ENCODE data around the gene USF3.

The USF3 gene

GRCh38 chr3:113696658-113697499 lies 437 bp upstream of the USF3 start:
- DNase-seq (ENCODE audit: low spot score), result peak; percentile 99

- no peak for DNase-seq (ENCODE audit: low spot score)
Measured at GRCh38 chr3:113695431-113695785, 1.0 kb downstream of the USF3 start.

- DNase-seq (ENCODE audit: low spot score), result no peak
Measured at GRCh38 chr3:113690482-113690881, 6.0 kb downstream of the USF3 start.

- no peak for DNase-seq (ENCODE audit: low spot score)
Measured at GRCh38 chr3:113685956-113686721, 10.3 kb downstream of the USF3 start.

- no peak for DNase-seq (ENCODE audit: low spot score)
Measured at GRCh38 chr3:113685124-113685523, 11.3 kb downstream of the USF3 start.

- no peak for DNase-seq (ENCODE audit: low spot score)
Measured at GRCh38 chr3:113684271-113684819, 12.1 kb downstream of the USF3 start.

- DNase-seq (ENCODE audit: low spot score), result no peak
Measured at GRCh38 chr3:113678773-113679172, 17.7 kb downstream of the USF3 start.

GRCh38 chr3:113677737-113678136 lies 18.7 kb downstream of the USF3 start:
- no peak for DNase-seq (ENCODE audit: low spot score)

GRCh38 chr3:113676261-113676660 lies 20.2 kb downstream of the USF3 start:
- no peak for DNase-seq (ENCODE audit: low spot score)

- DNase-seq (ENCODE audit: low spot score), result no peak
Measured at GRCh38 chr3:113673593-113673992, 22.8 kb downstream of the USF3 start.

GRCh38 chr3:113668015-113668414 lies 28.4 kb downstream of the USF3 start:
- no peak for DNase-seq (ENCODE audit: low spot score)

- no peak for DNase-seq (ENCODE audit: low spot score)
Measured at GRCh38 chr3:113664523-113665094, 31.8 kb downstream of the USF3 start.

- DNase-seq (ENCODE audit: low spot score), result no peak
Measured at GRCh38 chr3:113663761-113664160, 32.7 kb downstream of the USF3 start.

GRCh38 chr3:113663324-113663750 lies 33.1 kb downstream of the USF3 start:
- DNase-seq (ENCODE audit: low spot score), result peak; percentile 24

- DNase-seq (ENCODE audit: low spot score), result no peak
Measured at GRCh38 chr3:113662824-113663223, 33.6 kb downstream of the USF3 start.

- no peak for DNase-seq (ENCODE audit: low spot score)
Measured at GRCh38 chr3:113660896-113661295, 35.5 kb downstream of the USF3 start.

GRCh38 chr3:113660458-113660857 lies 36.0 kb downstream of the USF3 start:
- DNase-seq (ENCODE audit: low spot score), result no peak

- DNase-seq (ENCODE audit: low spot score), result no peak
Measured at GRCh38 chr3:113659996-113660395, 36.4 kb downstream of the USF3 start.

GRCh38 chr3:113659101-113659541 lies 37.3 kb downstream of the USF3 start:
- no peak for DNase-seq (ENCODE audit: low spot score)

- DNase-seq (ENCODE audit: low spot score), result no peak
Measured at GRCh38 chr3:113658107-113658506, 38.3 kb downstream of the USF3 start.

- no peak for DNase-seq (ENCODE audit: low spot score)
Measured at GRCh38 chr3:113654851-113655250, 41.6 kb downstream of the USF3 start.

- DNase-seq (ENCODE audit: low spot score), result no peak
Measured at GRCh38 chr3:113654310-113654709, 42.1 kb downstream of the USF3 start.
